GM12878 (cell line): ENCODE results near the gene TMEM255A. TPM values are rescaled to one million over a fixed set of nuclear protein-coding genes. Genes with fewer than 3 reads are reported as not detected.
A peak's percentile ranks its signal among the peaks of the same experiment; 100 is the strongest.

ENCODE experiments used
- ATAC-seq: fragments of 200-7000 bp; cut with Tn5 transposase; 3 replicates; pipeline ENCODE4 v1.9.1; 2020; ENCODE audit warnings: mild to moderate bottlenecking, moderate library complexity
- BruUV-seq: library from RNA; stranded (reverse); fragments of 400-500 nt; replicated peaks from 2 replicates; lab custom pipeline; 2021; lab: Mats Ljungman, UMichigan
- CTCF ChIA-PET: fragments of 300-600 bp; sonication (Branson Sonifier 250); formaldehyde crosslinking; extraction: SDS; loops from one replicate; lab custom pipeline; 2021; ENCODE audit warnings: inconsistent platforms; lab: Yijun Ruan, JAX
- POLR2A ChIA-PET: fragments of 350-600 bp; formaldehyde crosslinking; extraction: SDS; loops from one replicate; lab custom pipeline; 2021; ENCODE audit warnings: inconsistent platforms; lab: Charles Lee
- RAD21 ChIA-PET: fragments of 300-600 bp; sonication (Branson Sonifier 250); formaldehyde crosslinking; loops from one replicate; lab custom pipeline; 2023; ENCODE audit warnings: antibody characterized with exemption; ENCODE audit not compliant: unreplicated experiment; lab: Charles Lee
- SMC1A ChIA-PET: fragments of 300-600 bp; sonication (Branson Sonifier 250); formaldehyde crosslinking; loops from one replicate; lab custom pipeline; 2023; ENCODE audit not compliant: unreplicated experiment, uncharacterized antibody; lab: Charles Lee
- DNase-seq: peaks from one replicate; pipeline ENCODE4 v3.0.0-alpha.2; 2011; ENCODE audit warnings: low read depth, low spot score
- FAIRE-seq: peaks from 3 replicates; lab custom pipeline; 2011; peaks lifted over from hg19 to GRCh38; lab: Jason Lieb, UNC
- H2AFZ ChIP-seq: 2 replicates; pipeline ENCODE4 v1.6.0; 2011; ENCODE audit warnings: low read depth, low read length, control low read depth; ENCODE audit not compliant: control insufficient read depth
- H3K27ac ChIP-seq: 2 replicates; pipeline ENCODE4 v1.5.1; 2011; ENCODE audit warnings: control low read depth; ENCODE audit not compliant: control insufficient read depth, insufficient read depth
- H3K27me3 ChIP-seq, 2 experiments: replicated peaks in 1 of 2; 2 replicates each; pipeline versions ENCODE4 v1.6.0 to v1.6.1; 2011; ENCODE audit warnings: low read length in 1 of 2; ENCODE audit not compliant: control insufficient read depth in 2 of 2, insufficient read depth in 2 of 2
- H3K36me3 ChIP-seq, 2 experiments: 2 replicates each; pipeline ENCODE4 v1.5.1; 2011; ENCODE audit warnings: low read length in 1 of 2; ENCODE audit not compliant: control insufficient read depth in 2 of 2, insufficient read depth in 2 of 2
- H3K4me1 ChIP-seq: 2 replicates; pipeline ENCODE4 v1.6.1; 2011; ENCODE audit warnings: mild to moderate bottlenecking, low read length, moderate library complexity, mixed read lengths; ENCODE audit not compliant: control insufficient read depth, insufficient read depth
- H3K4me2 ChIP-seq: 2 replicates; pipeline ENCODE4 v1.6.0; 2011; ENCODE audit warnings: control low read depth; ENCODE audit not compliant: control insufficient read depth, insufficient read depth
- H3K4me3 ChIP-seq: fragments of 200-600 bp; sonication (generic); 2 replicates; pipeline ENCODE4 v1.5.1; 2016
- H3K79me2 ChIP-seq: 2 replicates; pipeline ENCODE4 v1.6.0; 2011; ENCODE audit warnings: low read length; ENCODE audit not compliant: control insufficient read depth, insufficient read depth
- H3K9ac ChIP-seq: 2 replicates; pipeline ENCODE4 v1.8.0; 2011; ENCODE audit warnings: low read length, control low read depth, mixed read lengths; ENCODE audit not compliant: control insufficient read depth, insufficient read depth
- H3K9me3 ChIP-seq: replicated peaks from 3 replicates; pipeline ENCODE4 v1.5.1; 2011; ENCODE audit warnings: mild to moderate bottlenecking, low read length; ENCODE audit not compliant: control insufficient read depth, insufficient read depth
- H4K20me1 ChIP-seq: 2 replicates; pipeline ENCODE4 v1.6.0; 2011; ENCODE audit not compliant: control insufficient read depth, insufficient read depth
- BCL11A ChIP-seq: IDR thresholded peaks from 2 replicates; pipeline ENCODE4 v1.6.1; 2011; ENCODE audit warnings: low read depth, low read length
- BHLHE40 ChIP-seq, 2 experiments: fragments of 450-650 bp in 1 of 2; IDR thresholded peaks; 2 replicates each; pipeline ENCODE4 v1.6.1; 2011 to 2017; ENCODE audit warnings: low read depth in 2 of 2, borderline replicate concordance in 1 of 2, improper control_type of control experiment in 1 of 2, low read length in 1 of 2, mild to moderate bottlenecking in 1 of 2
- CBFB ChIP-seq: IDR thresholded peaks from 2 replicates; pipeline ENCODE4 v1.6.1; 2016; ENCODE audit warnings: antibody characterized with exemption, low read depth
- CHD2 ChIP-seq: IDR thresholded peaks from 2 replicates; pipeline ENCODE4 v1.6.1; 2011; ENCODE audit warnings: low read depth, low read length, improper control_type of control experiment, borderline replicate concordance
- IKZF1 ChIP-seq: fragments of 450-650 bp; conservative IDR thresholded peaks from 2 replicates; pipeline ENCODE4 v1.6.1; 2017; ENCODE audit warnings: antibody characterized with exemption, mild to moderate bottlenecking
- LARP7 ChIP-seq: fragments of 450-650 bp; IDR thresholded peaks from 2 replicates; pipeline ENCODE4 v1.6.1; 2017; ENCODE audit warnings: mild to moderate bottlenecking
- ZNF687 ChIP-seq: fragments of 450-650 bp; IDR thresholded peaks from 2 replicates; pipeline ENCODE4 v1.6.1; 2017; ENCODE audit warnings: mild to moderate bottlenecking, moderate library complexity
- WGBS: methylation state at CpG from one replicate; pipeline ENCODE4 v1.1.6; 2016; ENCODE audit warnings: low lambda C conversion rate; ENCODE audit not compliant: insufficient replicate concordance, insufficient coverage; ENCODE audit errors: missing lambda C conversion rate; 5-methylcytosine and 5-hydroxymethylcytosine counted together
- in situ Hi-C: fragments of 300-500 bp; cut with MboI; formaldehyde crosslinking; loops from 9 replicates; pipeline ENCODE4 v1.14.3; 2018; ENCODE audit warnings: mixed read lengths
- intact Hi-C: fragments of 100-400 bp; cut with micrococcal nuclease; formaldehyde crosslinking; loops from one replicate; pipeline ENCODE4 v1.14.2; 2022; ENCODE audit not compliant: unreplicated experiment
- polyA plus RNA-seq, 11 experiments: library from polyadenylated mRNA; depleted of rRNA in 4 of 11; unstranded in 6 of 11; stranded (reverse) in 5 of 11; fragments of >200 nt; fragmentation: Nextera tagmentation in 4 of 11; fragmentation: Illumina TruSeq in 1 of 11; extraction: Ambion mirVana in 4 of 11; extraction: Trizol in 1 of 11; gene quantifications; 1 replicate in 1 of 11; 2 replicates in 10 of 11; pipeline versions ENCODE4 v1.2.1 to v1.2.3, GENCODE V29; 2011 to 2016; ENCODE audit warnings: inconsistent platforms in 2 of 11, missing spikeins in 2 of 11, low read depth in 1 of 11
- total RNA-seq, 4 experiments: library from RNA; depleted of rRNA in 3 of 4; stranded (reverse); fragments of >200 nt in 3 of 4; fragmentation: Illumina TruSeq in 1 of 4; extraction: Trizol in 1 of 4; gene quantifications; 2 replicates each; pipeline versions ENCODE4 v1.2.1 to v1.2.3, GENCODE V29; 2013 to 2021

The TMEM255A gene
- total and polyA plus RNA-seq, 10 of the 15 experiments (the other 5 are each of a cell fraction or from before 2014, with no cell fraction given): 0.90 to 5.4 (median 1.3) TPM

- H4K20me1 ChIP-seq: no peaks in the 10 kb centered on the region
- no TSS peak for BruUV-seq
- RAD21 ChIA-PET: no interaction called here
- H3K27ac ChIP-seq: no peak overlapping the region
- H3K9me3 ChIP-seq: no peaks in the 10 kb centered on the region
- H3K4me3 ChIP-seq: no peak overlapping the region
- FAIRE-seq (no peak), ATAC-seq (no peak), DNase-seq (no peak)
- no peaks in the 10 kb centered on the region for H3K36me3 ChIP-seq
- TF ChIP-seq BCL11A: no peak
- CTCF ChIA-PET: interaction anchor here (1.5 kb wide), 1 partner anchor 18 kb away, joined by 4 read pairs; no protein-coding TSS in a partner anchor
- in situ Hi-C loops: loop anchor here (5.0 kb wide), 1 partner anchor 53 kb away; the partner anchor contains the start of gene ZBTB33
- H3K9ac ChIP-seq: no peak overlapping the region
- SMC1A ChIA-PET: interaction anchor here (1.0 to 1.5 kb wide), 2 partner anchors 13 to 52 kb away, joined by 3 read pairs; no protein-coding TSS in a partner anchor
- no peaks in the 10 kb centered on the region for H3K79me2 ChIP-seq
- POLR2A ChIA-PET: interaction anchor here (1.2 to 2.4 kb wide), 2 partner anchors 18 to 55 kb away, joined by 3 to 7 read pairs; partner anchors contain the start of gene ZBTB33
- H2AFZ ChIP-seq: no peak overlapping the region
- H3K27me3 ChIP-seq: no peaks in the 10 kb centered on the region
- no peak overlapping the region for H3K4me2 ChIP-seq
- whole genome bisulfite sequencing: 22% methylated on average over 7 of the region's 11 CpGs
- peaks cover 13% of the 10 kb centered on the region for H3K4me1 ChIP-seq
- intact Hi-C loops: no loop called here
Measured at GRCh38 chrX:120305531-120306141, 5.6 kb downstream of the TMEM255A start.

GRCh38 chrX:120304256-120304655 is 7.0 kb downstream of the TMEM255A start:
- no peak for DNase-seq
- Histone ChIP-seq H2AFZ (peak overlapping the region; percentile 2), H4K20me1 (no peaks in the 10 kb centered on the region), H3K27ac (peak overlapping the region; percentile 4; the same call in 1 of the 2 replicates), H3K79me2 (no peaks in the 10 kb centered on the region), H3K4me2 (0 out of 2 replicates have a peak overlapping the region, but pooled peaks have one; percentile 1), H3K36me3 (no peaks in the 10 kb centered on the region), H3K4me1 (peaks cover 13% of the 10 kb centered on the region), H3K4me3 (no peak overlapping the region), H3K27me3 (no peaks in the 10 kb centered on the region), H3K9me3 (no peaks in the 10 kb centered on the region), H3K9ac (no peak overlapping the region)
- ChIA-PET POLR2A (interaction anchor here (1.1 to 3.0 kb wide), 4 partner anchors 17 to 54 kb away, joined by 6 to 16 read pairs (median 8); partner anchors contain the start of gene ZBTB33), SMC1A (interaction anchor here (1.0 to 6.6 kb wide), 3 partner anchors 17 to 61 kb away, joined by 3 to 55 read pairs (median 3); no protein-coding TSS in a partner anchor), CTCF (interaction anchor here (1.0 to 1.9 kb wide), 3 partner anchors 14 to 49 kb away, joined by 3 to 6 read pairs (median 3); no protein-coding TSS in a partner anchor), RAD21 (interaction anchor here (0.9 to 1.6 kb wide), 3 partner anchors 17 to 171 kb away, joined by 3 to 4 read pairs (median 3); no protein-coding TSS in a partner anchor)
- in situ Hi-C loops: no loop called here
- intact Hi-C loops: no loop called here
- TF ChIP-seq CBFB (no peak), ZNF687 (peak; percentile 13; the same call in 1 of the 2 replicates), BHLHE40 (IDR thresholded peaks at IDR 0.05; ENCODE audit: borderline replicate concordance in 1 of 2, low read depth in 2 of 2, low read length in 1 of 2) (no peak), CHD2 (no peak), LARP7 (no peak), IKZF1 (no peak)
- FAIRE-seq: no peak
- BruUV-seq: no TSS peak
- peak; percentile 45 for ATAC-seq
- WGBS: 53% methylated on average over 8 of the region's 8 CpGs
